Tibial nerve (tissue), 4 donors: ENCODE measurements around the gene CEP112.
"Not testable (repeated sequence)": the region's sequence is repeated elsewhere in the genome, so short reads cannot be mapped to it uniquely, and the experiment has no call there.

Experiments
- CTCF ChIP-seq, 5 experiments: fragments of 200-600 bp in 3 of 5; fragments of 450-650 bp in 2 of 5; sonication (generic) in 3 of 5; IDR thresholded peaks; one replicate each; pipeline ENCODE4 v1.5.1; 2016 to 2019; ENCODE audit warnings: antibody characterized with exemption in 5 of 5, mild to moderate bottlenecking in 3 of 5, moderate library complexity in 2 of 5
- EP300 ChIP-seq, 2 donors: sonication (generic); formaldehyde crosslinking; IDR thresholded peaks; one replicate each; pipeline ENCODE4 v1.6.1; 2017; ENCODE audit warnings: antibody characterized with exemption in 2 of 2, mild to moderate bottlenecking in 1 of 2

DNA sequence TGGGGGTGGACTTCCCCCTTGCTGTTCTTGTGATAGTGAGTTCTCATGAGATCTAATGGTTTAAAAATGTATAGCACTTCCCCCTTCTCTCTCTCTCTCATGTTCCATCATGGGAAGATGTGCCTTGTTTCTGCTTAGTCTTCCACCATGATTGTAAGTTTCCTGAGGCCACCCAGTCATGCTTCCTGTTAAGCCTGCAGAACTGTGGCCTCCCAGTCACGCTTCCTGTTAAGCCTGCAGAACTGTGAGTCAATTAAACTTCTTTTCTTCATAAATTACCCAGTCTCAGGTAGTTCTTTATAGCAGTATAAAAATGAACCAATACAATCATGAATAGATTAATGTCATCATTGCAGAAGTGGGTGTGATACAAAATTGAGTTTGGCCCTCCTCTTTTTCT, 383.4 kb downstream of the CEP112 start:
- TF ChIP-seq CTCF, EP300 (IDR thresholded peaks at IDR 0.05): not testable (repeated sequence)
